ENCODE data around the gene SERPINB1.

The SERPINB1 gene

GRCh38 chr6:2863901-2864300, 22.2 kb upstream of the SERPINB1 start (continued):
- TF ChIP-seq, protein P1, sequence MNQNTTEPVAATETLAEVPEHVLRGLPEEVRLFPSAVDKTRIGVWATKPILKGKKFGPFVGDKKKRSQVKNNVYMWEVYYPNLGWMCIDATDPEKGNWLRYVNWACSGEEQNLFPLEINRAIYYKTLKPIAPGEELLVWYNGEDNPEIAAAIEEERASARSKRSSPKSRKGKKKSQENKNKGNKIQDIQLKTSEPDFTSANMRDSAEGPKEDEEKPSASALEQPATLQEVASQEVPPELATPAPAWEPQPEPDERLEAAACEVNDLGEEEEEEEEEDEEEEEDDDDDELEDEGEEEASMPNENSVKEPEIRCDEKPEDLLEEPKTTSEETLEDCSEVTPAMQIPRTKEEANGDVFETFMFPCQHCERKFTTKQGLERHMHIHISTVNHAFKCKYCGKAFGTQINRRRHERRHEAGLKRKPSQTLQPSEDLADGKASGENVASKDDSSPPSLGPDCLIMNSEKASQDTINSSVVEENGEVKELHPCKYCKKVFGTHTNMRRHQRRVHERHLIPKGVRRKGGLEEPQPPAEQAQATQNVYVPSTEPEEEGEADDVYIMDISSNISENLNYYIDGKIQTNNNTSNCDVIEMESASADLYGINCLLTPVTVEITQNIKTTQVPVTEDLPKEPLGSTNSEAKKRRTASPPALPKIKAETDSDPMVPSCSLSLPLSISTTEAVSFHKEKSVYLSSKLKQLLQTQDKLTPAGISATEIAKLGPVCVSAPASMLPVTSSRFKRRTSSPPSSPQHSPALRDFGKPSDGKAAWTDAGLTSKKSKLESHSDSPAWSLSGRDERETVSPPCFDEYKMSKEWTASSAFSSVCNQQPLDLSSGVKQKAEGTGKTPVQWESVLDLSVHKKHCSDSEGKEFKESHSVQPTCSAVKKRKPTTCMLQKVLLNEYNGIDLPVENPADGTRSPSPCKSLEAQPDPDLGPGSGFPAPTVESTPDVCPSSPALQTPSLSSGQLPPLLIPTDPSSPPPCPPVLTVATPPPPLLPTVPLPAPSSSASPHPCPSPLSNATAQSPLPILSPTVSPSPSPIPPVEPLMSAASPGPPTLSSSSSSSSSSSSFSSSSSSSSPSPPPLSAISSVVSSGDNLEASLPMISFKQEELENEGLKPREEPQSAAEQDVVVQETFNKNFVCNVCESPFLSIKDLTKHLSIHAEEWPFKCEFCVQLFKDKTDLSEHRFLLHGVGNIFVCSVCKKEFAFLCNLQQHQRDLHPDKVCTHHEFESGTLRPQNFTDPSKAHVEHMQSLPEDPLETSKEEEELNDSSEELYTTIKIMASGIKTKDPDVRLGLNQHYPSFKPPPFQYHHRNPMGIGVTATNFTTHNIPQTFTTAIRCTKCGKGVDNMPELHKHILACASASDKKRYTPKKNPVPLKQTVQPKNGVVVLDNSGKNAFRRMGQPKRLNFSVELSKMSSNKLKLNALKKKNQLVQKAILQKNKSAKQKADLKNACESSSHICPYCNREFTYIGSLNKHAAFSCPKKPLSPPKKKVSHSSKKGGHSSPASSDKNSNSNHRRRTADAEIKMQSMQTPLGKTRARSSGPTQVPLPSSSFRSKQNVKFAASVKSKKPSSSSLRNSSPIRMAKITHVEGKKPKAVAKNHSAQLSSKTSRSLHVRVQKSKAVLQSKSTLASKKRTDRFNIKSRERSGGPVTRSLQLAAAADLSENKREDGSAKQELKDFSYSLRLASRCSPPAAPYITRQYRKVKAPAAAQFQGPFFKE (tag by site-specific recombination; IDR thresholded peaks at IDR 0.05; ENCODE audit: borderline replicate concordance) = no peak
- TF ChIP-seq ZNF660 (tag by site-specific recombination; IDR thresholded peaks at IDR 0.05) (no peak), ZFP41 (tag by site-specific recombination; IDR thresholded peaks at IDR 0.05; ENCODE audit: borderline replicate concordance) (no peak), ZNF10 (tag by site-specific recombination; IDR thresholded peaks at IDR 0.05) (no peak), ZSCAN23 (tag by site-specific recombination; IDR thresholded peaks at IDR 0.05) (no peak), ZNF830 (tag by site-specific recombination; IDR thresholded peaks at IDR 0.05; ENCODE audit: low read depth) (no peak), ZNF423 (tag by site-specific recombination; IDR thresholded peaks at IDR 0.05) (no peak)

- Histone ChIP-seq H3K27ac (ENCODE audit: extremely low read depth, low read depth, low read length) (no peak overlapping the region), H3K4me3 (ENCODE audit: low read depth, low read length) (no peak overlapping the region), H3K4me1 (ENCODE audit: control insufficient read depth, insufficient read depth, low read length) (no peaks in the 10 kb centered on the region; the same call in 1 of the 2 replicates), H3K9me3 (ENCODE audit: control insufficient read depth, insufficient read depth, low read depth, low read length) (no peaks in the 10 kb centered on the region), H3K36me3 (ENCODE audit: control insufficient read depth in 2 of 2, insufficient read depth in 1 of 2, low read length in 2 of 2) (no peaks in the 10 kb centered on the region)
- ChIA-PET POLR2A (no interaction called here), CTCF (interaction anchor here (1.6 to 1.8 kb wide), 2 partner anchors 9 to 16 kb away, joined by 5 to 6 read pairs; no protein-coding TSS in a partner anchor)
- TF ChIP-seq SALL2 (tag by site-specific recombination; IDR thresholded peaks at IDR 0.05; ENCODE audit: borderline replicate concordance) (no peak), ZNF292 (tag by site-specific recombination; IDR thresholded peaks at IDR 0.05; ENCODE audit: borderline replicate concordance, low read depth) (no peak)
Observed at GRCh38 chr6:2862712-2863181, 21.1 kb upstream of the SERPINB1 start.

GRCh38 chr6:2861822-2862164, 20.1 kb upstream of the SERPINB1 start:
- ChIA-PET POLR2A (no interaction called here), CTCF (no interaction called here)
- Histone ChIP-seq H3K27ac (ENCODE audit: extremely low read depth, low read depth, low read length) (no peak overlapping the region), H3K9me3 (ENCODE audit: control insufficient read depth, insufficient read depth, low read depth, low read length) (no peaks in the 10 kb centered on the region), H3K4me3 (ENCODE audit: low read depth, low read length) (no peak overlapping the region), H3K4me1 (ENCODE audit: control insufficient read depth, insufficient read depth, low read length) (no peaks in the 10 kb centered on the region; the same call in 1 of the 2 replicates), H3K36me3 (ENCODE audit: control insufficient read depth in 2 of 2, insufficient read depth in 1 of 2, low read length in 2 of 2) (no peaks in the 10 kb centered on the region)
- TF ChIP-seq MZF1 (tag by site-specific recombination; IDR thresholded peaks at IDR 0.05; ENCODE audit: borderline replicate concordance) = no peak
- TF ChIP-seq, protein P2, sequence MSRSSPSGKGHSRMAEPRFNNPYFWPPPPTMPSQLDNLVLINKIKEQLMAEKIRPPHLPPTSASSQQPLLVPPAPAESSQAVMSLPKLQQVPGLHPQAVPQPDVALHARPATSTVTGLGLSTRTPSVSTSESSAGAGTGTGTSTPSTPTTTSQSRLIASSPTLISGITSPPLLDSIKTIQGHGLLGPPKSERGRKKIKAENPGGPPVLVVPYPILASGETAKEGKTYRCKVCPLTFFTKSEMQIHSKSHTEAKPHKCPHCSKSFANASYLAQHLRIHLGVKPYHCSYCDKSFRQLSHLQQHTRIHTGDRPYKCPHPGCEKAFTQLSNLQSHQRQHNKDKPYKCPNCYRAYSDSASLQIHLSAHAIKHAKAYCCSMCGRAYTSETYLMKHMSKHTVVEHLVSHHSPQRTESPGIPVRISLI (tag by site-specific recombination; IDR thresholded peaks at IDR 0.05) = no peak
- TF ChIP-seq ZNF274 (IDR thresholded peaks at IDR 0.05; ENCODE audit: low read length) = no peak
- TF ChIP-seq ZNF274 (tag by site-specific recombination; IDR thresholded peaks at IDR 0.05; ENCODE audit: borderline replicate concordance) = no peak
- no peak for TF ChIP-seq SCRT1 (tag by site-specific recombination; IDR thresholded peaks at IDR 0.05; ENCODE audit: borderline replicate concordance)
- TF ChIP-seq ZBTB8A (tag by site-specific recombination; IDR thresholded peaks at IDR 0.05) = no peak
- no peak for TF ChIP-seq ZNF600 (tag by site-specific recombination; IDR thresholded peaks at IDR 0.05)
- TF ChIP-seq, protein P3, sequence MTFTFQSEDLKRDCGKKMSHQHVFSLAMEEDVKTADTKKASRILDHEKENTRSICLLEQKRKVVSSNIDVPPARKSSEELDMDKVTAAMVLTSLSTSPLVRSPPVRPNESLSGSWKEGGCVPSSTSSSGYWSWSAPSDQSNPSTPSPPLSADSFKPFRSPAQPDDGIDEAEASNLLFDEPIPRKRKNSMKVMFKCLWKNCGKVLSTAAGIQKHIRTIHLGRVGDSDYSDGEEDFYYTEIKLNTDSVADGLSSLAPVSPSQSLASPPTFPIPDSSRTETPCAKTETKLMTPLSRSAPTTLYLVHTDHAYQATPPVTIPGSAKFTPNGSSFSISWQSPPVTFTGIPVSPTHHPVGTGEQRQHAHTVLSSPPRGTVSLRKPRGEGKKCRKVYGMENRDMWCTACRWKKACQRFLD (tag by site-specific recombination; IDR thresholded peaks at IDR 0.05) = no peak
- TF ChIP-seq CTCF (tag by site-specific recombination; IDR thresholded peaks at IDR 0.05) = no peak
- TF ChIP-seq KLF10 (tag by site-specific recombination; IDR thresholded peaks at IDR 0.05) = no peak
